ENCODE measurements around the gene TADA3.

- TF ChIP-seq POLR2A (IDR thresholded peaks at IDR 0.05; ENCODE audit: low read depth, low read length) (no peak), CTCF (conservative IDR thresholded peaks at IDR 0.05; ENCODE audit: low read depth, low read length) (no peak), MAZ (IDR thresholded peaks at IDR 0.05; ENCODE audit: borderline replicate concordance, low read depth, low read length) (no peak), CEBPB (IDR thresholded peaks at IDR 0.05; ENCODE audit: low read depth, low read length) (no peak), RAD21 (IDR thresholded peaks at IDR 0.05; ENCODE audit: low read length) (no peak), USF2 (IDR thresholded peaks at IDR 0.05; ENCODE audit: low read depth, low read length) (no peak), CHD1 (IDR thresholded peaks at IDR 0.05; ENCODE audit: low read depth, low read length) (no peak), RCOR1 (IDR thresholded peaks at IDR 0.05; ENCODE audit: insufficient replicate concordance, low read length) (no peak)
Measured at GRCh38 chr3:9783954-9784353, 8.3 kb downstream of the TADA3 start.

Measured in IMR-90 (cell line).